GM21526 (cell line): ENCODE data around the gene ATF7.

Source experiments
- ATAC-seq: cut with Tn5 transposase; IDR thresholded peaks from one replicate; pipeline ENCODE4 v1.9.1; 2021; ENCODE audit warnings: moderate library complexity; ENCODE audit not compliant: unreplicated experiment, low FRiP score

The ATF7 gene

GRCh38 chr12:53467082-53467481, 159.1 kb downstream of the ATF7 start:
- ATAC-seq = no peak

- ATAC-seq = no peak
Observed at GRCh38 chr12:53466640-53467039, 159.5 kb downstream of the ATF7 start.

- ATAC-seq = no peak
Observed at GRCh38 chr12:53465679-53466078, 160.5 kb downstream of the ATF7 start.

GRCh38 chr12:53464685-53465418, 161.3 kb downstream of the ATF7 start:
- no peak for ATAC-seq

- no peak for ATAC-seq
Observed at GRCh38 chr12:53463802-53464560, 162.2 kb downstream of the ATF7 start.

GRCh38 chr12:53462935-53463334, 163.2 kb downstream of the ATF7 start:
- no peak for ATAC-seq

GRCh38 chr12:53461591-53461990, 164.6 kb downstream of the ATF7 start:
- ATAC-seq = no peak

- no peak for ATAC-seq
Observed at GRCh38 chr12:53461059-53461458, 165.1 kb downstream of the ATF7 start.

GRCh38 chr12:53459097-53459496, 167.1 kb downstream of the ATF7 start:
- ATAC-seq = no peak
